Activated B cell treated with CpG ODN at 0.5 μM for 24 hours (primary cell): ENCODE measurements around the gene RAD51C. TPM values are rescaled to one million over a fixed set of nuclear protein-coding genes. Genes with fewer than 3 reads are reported as not detected.
"Not testable (repeated sequence)": the region's sequence is repeated elsewhere in the genome, so short reads cannot be mapped to it uniquely, and the experiment has no call there.

Experiments
- ATAC-seq: fragments of 200-7000 bp; cut with Tn5 transposase; one replicate; pipeline ENCODE4 v1.10.0; 2021; ENCODE audit warnings: low read depth, mild to moderate bottlenecking, moderate library complexity
- CTCF ChIA-PET: fragments of 350-600 bp; sonication (Branson Sonifier 250); formaldehyde crosslinking; loops from one replicate; lab custom pipeline; 2021; ENCODE audit warnings: antibody characterized with exemption; lab: Charles Lee
- POLR2A ChIA-PET: fragments of 350-600 bp; sonication (Branson Sonifier 250); formaldehyde crosslinking; loops from one replicate; lab custom pipeline; 2021; ENCODE audit warnings: antibody characterized with exemption; lab: Charles Lee
- DNase-seq: peaks from one replicate; pipeline ENCODE4 v3.0.0; 2022
- H3K27ac Mint-ChIP-seq: one replicate; pipeline ENCODE4 v1.8.0; 2020; ENCODE audit warnings: mixed read lengths
- H3K27me3 Mint-ChIP-seq: one replicate; pipeline ENCODE4 v1.8.0; 2021; ENCODE audit warnings: mixed read lengths
- H3K36me3 Mint-ChIP-seq: one replicate; pipeline ENCODE4 v1.8.0; 2021; ENCODE audit warnings: low read depth, mixed read lengths
- H3K4me1 Mint-ChIP-seq: one replicate; pipeline ENCODE4 v1.8.0; 2021; ENCODE audit warnings: mixed read lengths
- H3K4me3 Mint-ChIP-seq: one replicate; pipeline ENCODE4 v1.8.0; 2020; ENCODE audit warnings: mild to moderate bottlenecking, mixed read lengths
- H3K9me3 Mint-ChIP-seq: one replicate; pipeline ENCODE4 v1.8.0; 2020; ENCODE audit warnings: mixed read lengths
- CTCF ChIP-seq: fragments of 200-600 bp; IDR thresholded peaks from one replicate; pipeline ENCODE4 v1.8.0; 2022; ENCODE audit warnings: antibody characterized with exemption, mild to moderate bottlenecking
- intact Hi-C: fragments of 100-400 bp; cut with micrococcal nuclease; formaldehyde crosslinking; loops from one replicate; pipeline ENCODE4 v1.15.1; 2024
- total RNA-seq: library from RNA; stranded (reverse); gene quantifications from 2 replicates; pipeline ENCODE4 v1.2.3, GENCODE V29; 2022

Gene RAD51C
- total RNA-seq, 1 donor from 2014 or later: 36.8 TPM

GRCh38 chr17:58730937-58731336 is 38.5 kb downstream of the RAD51C start:
- TF ChIP-seq CTCF: no peak
- ATAC-seq: no peak
- ChIA-PET CTCF (no interaction called here), POLR2A (no interaction called here)
- H3K36me3 Mint-ChIP-seq: peaks cover 33% of the 10 kb centered on the region
- H3K4me1 Mint-ChIP-seq: no peaks in the 10 kb centered on the region
- intact Hi-C loops: loop anchor here (1.0 kb wide), 1 partner anchor 13 kb away; no protein-coding TSS in a partner anchor
- no peaks in the 10 kb centered on the region for H3K27me3 Mint-ChIP-seq
- no peak overlapping the region for H3K27ac Mint-ChIP-seq
- DNase-seq: no peak
- no peak overlapping the region for H3K4me3 Mint-ChIP-seq
- H3K9me3 Mint-ChIP-seq: no peaks in the 10 kb centered on the region

GRCh38 chr17:58734040-58734439 is 41.6 kb downstream of the RAD51C start:
- POLR2A ChIA-PET: interaction anchor here (0.7 to 1.5 kb wide), 2 partner anchors 75 to 1344 kb away, joined by 3 to 5 read pairs; no protein-coding TSS in a partner anchor
- H3K27me3 Mint-ChIP-seq: no peaks in the 10 kb centered on the region
- no peak for TF ChIP-seq CTCF
- CTCF ChIA-PET: no interaction called here
- intact Hi-C loops: no loop called here
- no peak for ATAC-seq
- peaks cover 26% of the 10 kb centered on the region for H3K36me3 Mint-ChIP-seq
- H3K4me3 Mint-ChIP-seq: no peak overlapping the region
- no peak overlapping the region for H3K27ac Mint-ChIP-seq
- H3K9me3 Mint-ChIP-seq: no peaks in the 10 kb centered on the region
- no peak for DNase-seq
- no peaks in the 10 kb centered on the region for H3K4me1 Mint-ChIP-seq

GRCh38 chr17:58734811-58735210 is 42.4 kb downstream of the RAD51C start:
- ATAC-seq (no peak), DNase-seq (no peak)
- intact Hi-C loops: no loop called here
- no peaks in the 10 kb centered on the region for H3K4me1 Mint-ChIP-seq
- no peaks in the 10 kb centered on the region for H3K9me3 Mint-ChIP-seq
- H3K4me3 Mint-ChIP-seq: no peak overlapping the region
- no peak for TF ChIP-seq CTCF
- ChIA-PET POLR2A (no interaction called here), CTCF (no interaction called here)
- H3K36me3 Mint-ChIP-seq: peaks cover 20% of the 10 kb centered on the region
- no peaks in the 10 kb centered on the region for H3K27me3 Mint-ChIP-seq
- no peak overlapping the region for H3K27ac Mint-ChIP-seq

- no peaks in the 10 kb centered on the region for H3K9me3 Mint-ChIP-seq
- POLR2A ChIA-PET: no interaction called here
These were observed 48.8 kb downstream of the RAD51C start for GRCh38 chr17:58741121-58741625.

GRCh38 chr17:58747674-58748073 is 55.3 kb downstream of the RAD51C start:
- H3K4me3 Mint-ChIP-seq: no peak overlapping the region
- H3K27me3 Mint-ChIP-seq: peaks cover 3% of the 10 kb centered on the region
- POLR2A ChIA-PET: no interaction called here
- CTCF ChIA-PET: interaction anchor here (0.8 kb wide), 1 partner anchor 37 kb away, joined by 4 read pairs; no protein-coding TSS in a partner anchor
- DNase-seq (no peak), ATAC-seq (no peak)
- H3K27ac Mint-ChIP-seq: no peak overlapping the region
- no peaks in the 10 kb centered on the region for H3K36me3 Mint-ChIP-seq
- intact Hi-C loops: no loop called here
- no peak for TF ChIP-seq CTCF
- H3K9me3 Mint-ChIP-seq: no peaks in the 10 kb centered on the region
- no peaks in the 10 kb centered on the region for H3K4me1 Mint-ChIP-seq

More at GRCh38 chr17:58741121-58741625, 48.8 kb downstream of the RAD51C start:
- no peak for TF ChIP-seq CTCF
- Mint-ChIP-seq H3K4me3 (no peak overlapping the region), H3K27ac (no peak overlapping the region), H3K4me1 (no peaks in the 10 kb centered on the region), H3K36me3 (no peaks in the 10 kb centered on the region), H3K27me3 (no peaks in the 10 kb centered on the region)
- no peak for ATAC-seq
- no peak for DNase-seq
- intact Hi-C loops: no loop called here
- CTCF ChIA-PET: no interaction called here

DNA sequence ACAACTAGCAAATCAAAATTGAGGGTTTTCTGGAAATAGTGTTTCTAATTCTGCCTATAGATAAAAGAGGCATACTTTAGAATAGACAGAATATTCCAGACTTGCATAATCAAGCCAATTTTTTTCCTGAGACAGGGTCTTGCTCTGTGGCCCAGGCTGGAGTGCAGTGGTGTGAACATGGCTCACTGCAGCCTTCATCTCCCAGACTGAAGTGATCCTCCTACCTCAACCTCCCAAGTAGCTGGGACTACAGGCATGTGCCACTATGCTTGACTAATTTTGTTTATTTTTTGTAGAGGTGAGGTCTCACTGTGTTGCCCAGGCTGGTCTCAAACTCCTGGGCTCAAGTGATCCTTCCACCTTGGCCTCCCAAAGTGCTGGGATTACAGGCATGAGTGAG is 57.2 kb downstream of the RAD51C start:
- H3K36me3 Mint-ChIP-seq, H3K9me3 Mint-ChIP-seq, H3K27me3 Mint-ChIP-seq, H3K4me1 Mint-ChIP-seq, ATAC-seq, H3K27ac Mint-ChIP-seq, H3K4me3 Mint-ChIP-seq, CTCF ChIA-PET, DNase-seq, POLR2A ChIA-PET: not testable (repeated sequence)
- intact Hi-C loops: loop anchor here (10.0 kb wide), 1 partner anchor 55 kb away; the partner anchor contains the start of genes RAD51C and TEX14
